HEK293 (cell line): Measurements from ENCODE around the gene BACE1.
A peak's percentile ranks its signal among the peaks of the same experiment; 100 is the strongest.

Experiments
- CTCF ChIA-PET: fragments of 350-600 bp; formaldehyde crosslinking; extraction: SDS; loops from one replicate; lab custom pipeline; 2021; ENCODE audit warnings: antibody characterized with exemption; lab: Yijun Ruan, JAX
- POLR2A ChIA-PET: fragments of 300-600 bp; formaldehyde crosslinking; extraction: SDS; loops from one replicate; lab custom pipeline; 2020; ENCODE audit warnings: antibody characterized with exemption, inconsistent platforms; lab: Yijun Ruan, JAX
- H3K27ac ChIP-seq: fragments of 200-500 bp; sonication (Bioruptor generic); 2 replicates; pipeline ENCODE4 v1.5.1; 2014; ENCODE audit warnings: low read depth, low read length, control low read depth, inconsistent platforms; ENCODE audit errors: extremely low read depth
- H3K36me3 ChIP-seq, 2 experiments: fragments of 200-500 bp in 1 of 2; sonication (Bioruptor generic) in 1 of 2; 1 replicate in 1 of 2; 2 replicates in 1 of 2; pipeline ENCODE4 v1.5.1; 2014 to 2017; ENCODE audit warnings: inconsistent platforms in 2 of 2, low read length in 2 of 2; ENCODE audit not compliant: control insufficient read depth in 2 of 2, insufficient read depth in 1 of 2
- H3K4me1 ChIP-seq: fragments of 200-500 bp; sonication (Bioruptor generic); 2 replicates; pipeline ENCODE4 v1.5.1; 2014; ENCODE audit warnings: mild to moderate bottlenecking, low read length, inconsistent platforms; ENCODE audit not compliant: control insufficient read depth, insufficient read depth
- H3K4me3 ChIP-seq: 2 replicates; pipeline ENCODE4 v1.5.1; 2011; ENCODE audit warnings: low read depth, mild to moderate bottlenecking, control low read depth, low read length, moderate library complexity
- H3K9me3 ChIP-seq: fragments of 200-500 bp; sonication (Bioruptor generic); 2 replicates; pipeline ENCODE4 v1.5.1; 2014; ENCODE audit warnings: low read depth, low read length, inconsistent platforms; ENCODE audit not compliant: control insufficient read depth, insufficient read depth
- GFI1B ChIP-seq: fragments of 450-650 bp; formaldehyde crosslinking; IDR thresholded peaks from 2 replicates; pipeline ENCODE4 v1.5.1; 2016; ENCODE audit warnings: missing biosample characterization, missing genetic modification characterization
- GLIS2 ChIP-seq: fragments of 450-650 bp; formaldehyde crosslinking; IDR thresholded peaks from 2 replicates; pipeline ENCODE4 v1.5.1; 2016; ENCODE audit warnings: missing biosample characterization, missing genetic modification characterization
- PATZ1 ChIP-seq: fragments of 450-650 bp; formaldehyde crosslinking; IDR thresholded peaks from 2 replicates; pipeline ENCODE4 v1.5.1; 2016; ENCODE audit warnings: missing biosample characterization, missing genetic modification characterization
- SCRT1 ChIP-seq: fragments of 450-650 bp; formaldehyde crosslinking; IDR thresholded peaks from 2 replicates; pipeline ENCODE4 v1.5.1; 2016; ENCODE audit warnings: missing biosample characterization, missing genetic modification characterization, borderline replicate concordance
- SCRT2 ChIP-seq: fragments of 450-650 bp; formaldehyde crosslinking; IDR thresholded peaks from 2 replicates; pipeline ENCODE4 v1.5.1; 2016; ENCODE audit warnings: missing biosample characterization, missing genetic modification characterization
- SP2 ChIP-seq: fragments of 450-650 bp; formaldehyde crosslinking; IDR thresholded peaks from 2 replicates; pipeline ENCODE4 v1.5.1; 2016; ENCODE audit warnings: missing biosample characterization, missing genetic modification characterization
- ZBTB11 ChIP-seq: fragments of 450-650 bp; formaldehyde crosslinking; conservative IDR thresholded peaks from 2 replicates; pipeline ENCODE4 v1.5.1; 2016; ENCODE audit warnings: low read depth, missing biosample characterization, missing genetic modification characterization
- ZBTB17 ChIP-seq: fragments of 450-650 bp; formaldehyde crosslinking; IDR thresholded peaks from 2 replicates; pipeline ENCODE4 v1.5.1; 2016; ENCODE audit warnings: missing biosample characterization, missing genetic modification characterization
- ZBTB7A ChIP-seq: fragments of 450-650 bp; formaldehyde crosslinking; IDR thresholded peaks from 2 replicates; pipeline ENCODE4 v1.5.1; 2016; ENCODE audit warnings: low read depth, missing biosample characterization, missing genetic modification characterization
- ZNF140 ChIP-seq: fragments of 450-650 bp; formaldehyde crosslinking; IDR thresholded peaks from 2 replicates; pipeline ENCODE4 v1.5.1; 2016; ENCODE audit warnings: missing biosample characterization, missing genetic modification characterization
- ZNF16 ChIP-seq: fragments of 450-650 bp; formaldehyde crosslinking; IDR thresholded peaks from 2 replicates; pipeline ENCODE4 v1.5.1; 2016; ENCODE audit warnings: low read depth, missing biosample characterization, missing genetic modification characterization
- ZNF202 ChIP-seq: fragments of 450-650 bp; formaldehyde crosslinking; IDR thresholded peaks from 2 replicates; pipeline ENCODE4 v1.5.1; 2016; ENCODE audit warnings: missing biosample characterization, missing genetic modification characterization, borderline replicate concordance
- ZNF223 ChIP-seq: fragments of 450-650 bp; formaldehyde crosslinking; IDR thresholded peaks from 2 replicates; pipeline ENCODE4 v1.5.1; 2016; ENCODE audit warnings: missing biosample characterization, missing genetic modification characterization
- ZNF23 ChIP-seq: fragments of 450-650 bp; formaldehyde crosslinking; IDR thresholded peaks from 2 replicates; pipeline ENCODE4 v1.5.1; 2016; ENCODE audit warnings: missing biosample characterization, missing genetic modification characterization, borderline replicate concordance
- ZNF239 ChIP-seq: fragments of 450-650 bp; formaldehyde crosslinking; IDR thresholded peaks from 2 replicates; pipeline ENCODE4 v1.5.1; 2016; ENCODE audit warnings: missing biosample characterization, missing genetic modification characterization
- ZNF24 ChIP-seq: fragments of 450-650 bp; formaldehyde crosslinking; IDR thresholded peaks from 2 replicates; pipeline ENCODE4 v1.5.1; 2016; ENCODE audit warnings: missing biosample characterization, missing genetic modification characterization
- ZNF433 ChIP-seq: fragments of 450-650 bp; formaldehyde crosslinking; IDR thresholded peaks from 2 replicates; pipeline ENCODE4 v1.5.1; 2016; ENCODE audit warnings: missing biosample characterization, missing genetic modification characterization, low read depth
- ZNF529 ChIP-seq: fragments of 450-650 bp; formaldehyde crosslinking; IDR thresholded peaks from 2 replicates; pipeline ENCODE4 v1.5.1; 2017; ENCODE audit warnings: missing genetic modification characterization, missing biosample characterization; ENCODE audit not compliant: insufficient replicate concordance
- ZNF560 ChIP-seq: fragments of 450-650 bp; formaldehyde crosslinking; IDR thresholded peaks from 2 replicates; pipeline ENCODE4 v1.5.1; 2017; ENCODE audit warnings: missing biosample characterization, missing genetic modification characterization, borderline replicate concordance
- ZNF571 ChIP-seq: fragments of 450-650 bp; formaldehyde crosslinking; IDR thresholded peaks from 2 replicates; pipeline ENCODE4 v1.5.0; 2017; ENCODE audit warnings: missing biosample characterization, missing genetic modification characterization
- ZNF623 ChIP-seq: fragments of 450-650 bp; formaldehyde crosslinking; IDR thresholded peaks from 2 replicates; pipeline ENCODE4 v1.5.1; 2016; ENCODE audit warnings: missing biosample characterization, missing genetic modification characterization
- ZNF768 ChIP-seq: fragments of 450-650 bp; formaldehyde crosslinking; IDR thresholded peaks from 2 replicates; pipeline ENCODE4 v1.5.1; 2018; ENCODE audit warnings: missing biosample characterization, mild to moderate bottlenecking, missing genetic modification characterization
- ZSCAN23 ChIP-seq: fragments of 450-650 bp; formaldehyde crosslinking; IDR thresholded peaks from 2 replicates; pipeline ENCODE4 v1.5.1; 2016; ENCODE audit warnings: missing biosample characterization, missing genetic modification characterization
- ZSCAN30 ChIP-seq: fragments of 450-650 bp; IDR thresholded peaks from 2 replicates; pipeline ENCODE4 v1.5.1; 2018; ENCODE audit warnings: missing biosample characterization, mild to moderate bottlenecking, missing genetic modification characterization, moderate library complexity
- TF ChIP-seq, protein P1 (sequence below): fragments of 450-650 bp; formaldehyde crosslinking; IDR thresholded peaks from 2 replicates; pipeline ENCODE4 v1.5.1; 2016; ENCODE audit warnings: missing biosample characterization, missing genetic modification characterization
- TF ChIP-seq, protein P2 (sequence below): fragments of 450-650 bp; formaldehyde crosslinking; IDR thresholded peaks from 2 replicates; pipeline ENCODE4 v1.5.1; 2016; ENCODE audit warnings: missing biosample characterization, missing genetic modification characterization
- TF ChIP-seq, protein P3 (sequence below): fragments of 450-650 bp; formaldehyde crosslinking; IDR thresholded peaks from 2 replicates; pipeline ENCODE4 v1.5.1; 2016; ENCODE audit warnings: missing biosample characterization, missing genetic modification characterization

BACE1 gene

GRCh38 chr11:117296881-117297280, 19.2 kb downstream of the BACE1 start:
- CTCF ChIA-PET = no interaction called here
- Histone ChIP-seq H3K4me1 (no peaks in the 10 kb centered on the region), H3K9me3 (no peaks in the 10 kb centered on the region), H3K27ac (no peak overlapping the region), H3K4me3 (no peak overlapping the region), H3K36me3 (peaks cover 0 to 28% of the 10 kb centered on the region in 2 experiments; a peak in 2 of 3 replicates)
- TF ChIP-seq ZBTB11 (no peak), ZNF202 (tag by site-specific recombination) (no peak), GLIS2 (no peak), ZNF571 (no peak), ZNF223 (tag by site-specific recombination) (no peak), SCRT2 (tag by site-specific recombination) (no peak), ZNF560 (no peak), ZNF16 (no peak), ZBTB17 (no peak), ZNF623 (no peak), ZBTB7A (no peak), ZNF239 (tag by site-specific recombination) (no peak), SP2 (tag by site-specific recombination) (no peak), ZNF768 (tag by site-specific recombination) (no peak), ZSCAN30 (tag by site-specific recombination) (no peak), ZSCAN23 (tag by site-specific recombination) (no peak), GFI1B (no peak), ZNF529 (tag by site-specific recombination) (no peak)
- TF ChIP-seq, protein P1, sequence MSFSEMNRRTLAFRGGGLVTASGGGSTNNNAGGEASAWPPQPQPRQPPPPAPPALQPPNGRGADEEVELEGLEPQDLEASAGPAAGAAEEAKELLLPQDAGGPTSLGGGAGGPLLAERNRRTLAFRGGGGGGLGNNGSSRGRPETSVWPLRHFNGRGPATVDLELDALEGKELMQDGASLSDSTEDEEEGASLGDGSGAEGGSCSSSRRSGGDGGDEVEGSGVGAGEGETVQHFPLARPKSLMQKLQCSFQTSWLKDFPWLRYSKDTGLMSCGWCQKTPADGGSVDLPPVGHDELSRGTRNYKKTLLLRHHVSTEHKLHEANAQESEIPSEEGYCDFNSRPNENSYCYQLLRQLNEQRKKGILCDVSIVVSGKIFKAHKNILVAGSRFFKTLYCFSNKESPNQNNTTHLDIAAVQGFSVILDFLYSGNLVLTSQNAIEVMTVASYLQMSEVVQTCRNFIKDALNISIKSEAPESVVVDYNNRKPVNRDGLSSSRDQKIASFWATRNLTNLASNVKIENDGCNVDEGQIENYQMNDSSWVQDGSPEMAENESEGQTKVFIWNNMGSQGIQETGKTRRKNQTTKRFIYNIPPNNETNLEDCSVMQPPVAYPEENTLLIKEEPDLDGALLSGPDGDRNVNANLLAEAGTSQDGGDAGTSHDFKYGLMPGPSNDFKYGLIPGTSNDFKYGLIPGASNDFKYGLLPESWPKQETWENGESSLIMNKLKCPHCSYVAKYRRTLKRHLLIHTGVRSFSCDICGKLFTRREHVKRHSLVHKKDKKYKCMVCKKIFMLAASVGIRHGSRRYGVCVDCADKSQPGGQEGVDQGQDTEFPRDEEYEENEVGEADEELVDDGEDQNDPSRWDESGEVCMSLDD (tag by site-specific recombination) = no peak
- TF ChIP-seq, protein P2, sequence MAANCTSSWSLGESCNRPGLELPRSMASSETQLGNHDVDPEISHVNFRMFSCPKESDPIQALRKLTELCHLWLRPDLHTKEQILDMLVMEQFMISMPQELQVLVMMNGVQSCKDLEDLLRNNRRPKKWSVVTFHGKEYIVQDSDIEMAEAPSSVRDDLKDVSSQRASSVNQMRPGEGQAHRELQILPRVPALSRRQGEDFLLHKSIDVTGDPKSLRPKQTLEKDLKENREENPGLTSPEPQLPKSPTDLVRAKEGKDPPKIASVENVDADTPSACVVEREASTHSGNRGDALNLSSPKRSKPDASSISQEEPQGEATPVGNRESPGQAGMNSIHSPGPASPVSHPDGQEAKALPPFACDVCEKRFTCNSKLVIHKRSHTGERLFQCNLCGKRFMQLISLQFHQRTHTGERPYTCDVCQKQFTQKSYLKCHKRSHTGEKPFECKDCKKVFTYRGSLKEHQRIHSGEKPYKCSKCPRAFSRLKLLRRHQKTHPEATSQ (tag by site-specific recombination) = no peak
- POLR2A ChIA-PET = interaction anchor here (1.2 kb wide), 1 partner anchor 19 kb away, joined by 3 read pairs; the partner anchor contains the start of gene BACE1

DNA sequence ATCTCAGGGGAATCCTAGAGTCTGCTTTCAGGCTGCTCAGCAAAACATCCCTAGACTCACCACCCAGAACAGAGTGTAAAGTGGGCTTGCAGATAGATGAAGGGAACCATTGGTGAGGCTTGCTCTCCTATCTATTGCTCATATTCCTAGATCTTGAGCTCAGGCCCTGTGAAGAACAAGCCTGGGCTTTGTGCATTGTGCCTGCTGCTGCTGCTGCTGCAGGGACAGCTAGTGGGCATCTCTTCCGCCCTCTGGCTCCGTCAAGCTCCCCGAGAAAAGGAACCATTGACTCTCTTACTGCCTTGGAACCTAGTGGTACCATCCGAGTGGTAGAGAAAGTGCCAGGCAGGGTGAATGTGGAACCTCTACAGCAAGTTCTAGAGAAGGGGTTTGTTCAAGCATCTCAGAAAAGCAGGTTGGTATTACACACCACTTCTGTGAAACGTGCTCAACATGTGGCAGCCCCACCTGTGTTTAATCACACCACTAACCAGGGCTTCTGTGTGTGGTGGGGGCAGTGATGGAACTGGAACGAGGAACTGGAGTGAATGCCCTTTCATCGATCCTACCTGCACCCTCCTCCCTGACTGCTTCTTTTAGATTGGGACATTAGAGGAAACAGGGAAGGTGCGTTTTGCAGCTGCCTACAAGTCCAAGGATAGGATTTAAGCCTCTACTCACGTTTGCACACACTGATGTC, 20.5 kb downstream of the BACE1 start:
- CTCF ChIA-PET = no interaction called here
- POLR2A ChIA-PET = no interaction called here
- no peak overlapping the region for H3K27ac ChIP-seq
- H3K36me3 ChIP-seq = peaks cover 0 to 41% of the 10 kb centered on the region in 2 experiments; a peak in 2 of 3 replicates
- H3K9me3 ChIP-seq = no peaks in the 10 kb centered on the region
- H3K4me3 ChIP-seq = no peak overlapping the region
- no peaks in the 10 kb centered on the region for H3K4me1 ChIP-seq
- no peak for TF ChIP-seq ZNF433
- TF ChIP-seq PATZ1 (tag by site-specific recombination) = no peak
- peak; percentile 44; the same call in 1 of the 2 replicates for TF ChIP-seq SCRT1 (tag by site-specific recombination)
- no peak for TF ChIP-seq ZNF23 (tag by site-specific recombination)
- TF ChIP-seq ZNF24 (tag by site-specific recombination) = no peak
- peak; percentile 75 for TF ChIP-seq SCRT2 (tag by site-specific recombination)
- TF ChIP-seq, protein P3, sequence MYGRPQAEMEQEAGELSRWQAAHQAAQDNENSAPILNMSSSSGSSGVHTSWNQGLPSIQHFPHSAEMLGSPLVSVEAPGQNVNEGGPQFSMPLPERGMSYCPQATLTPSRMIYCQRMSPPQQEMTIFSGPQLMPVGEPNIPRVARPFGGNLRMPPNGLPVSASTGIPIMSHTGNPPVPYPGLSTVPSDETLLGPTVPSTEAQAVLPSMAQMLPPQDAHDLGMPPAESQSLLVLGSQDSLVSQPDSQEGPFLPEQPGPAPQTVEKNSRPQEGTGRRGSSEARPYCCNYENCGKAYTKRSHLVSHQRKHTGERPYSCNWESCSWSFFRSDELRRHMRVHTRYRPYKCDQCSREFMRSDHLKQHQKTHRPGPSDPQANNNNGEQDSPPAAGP (tag by site-specific recombination) = no peak
- TF ChIP-seq ZNF140 (tag by site-specific recombination) = no peak
